Cortex of kidney (tissue), 1 donor: Measurements from ENCODE around the gene TARS1.

Experiments used
- DNase-seq: peaks from one replicate; lab custom pipeline; 2025; lab: John Stamatoyannopoulos, UW

Gene TARS1

DNA sequence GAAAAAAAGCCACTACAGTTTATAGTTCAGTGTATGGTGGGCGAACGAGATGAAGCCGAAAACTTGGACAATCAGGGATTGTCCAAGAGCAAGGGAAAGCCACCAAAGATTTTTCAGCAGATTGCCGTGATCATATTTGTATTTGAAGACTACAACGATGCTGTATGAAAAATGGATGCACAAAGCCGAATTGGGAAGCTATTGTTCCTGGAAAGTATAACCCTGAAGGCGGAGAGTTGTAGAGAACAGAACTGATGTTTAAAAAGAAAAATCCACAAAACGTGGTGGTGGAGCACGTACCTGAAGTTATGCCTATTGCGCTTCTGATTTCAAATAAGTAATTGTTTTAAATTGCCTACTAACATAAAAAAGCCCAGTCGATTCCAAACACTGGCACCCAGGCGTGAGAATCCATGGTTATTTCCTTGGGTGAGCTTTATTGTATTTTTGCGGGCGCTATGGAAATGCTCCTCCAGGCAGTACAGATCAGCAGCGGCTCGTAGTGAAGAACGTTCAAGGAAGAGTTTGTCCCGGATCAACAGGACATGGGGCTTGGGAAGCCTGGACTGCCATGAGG is 772 bp upstream of the TARS1 start:
- no peak for DNase-seq

DNA sequence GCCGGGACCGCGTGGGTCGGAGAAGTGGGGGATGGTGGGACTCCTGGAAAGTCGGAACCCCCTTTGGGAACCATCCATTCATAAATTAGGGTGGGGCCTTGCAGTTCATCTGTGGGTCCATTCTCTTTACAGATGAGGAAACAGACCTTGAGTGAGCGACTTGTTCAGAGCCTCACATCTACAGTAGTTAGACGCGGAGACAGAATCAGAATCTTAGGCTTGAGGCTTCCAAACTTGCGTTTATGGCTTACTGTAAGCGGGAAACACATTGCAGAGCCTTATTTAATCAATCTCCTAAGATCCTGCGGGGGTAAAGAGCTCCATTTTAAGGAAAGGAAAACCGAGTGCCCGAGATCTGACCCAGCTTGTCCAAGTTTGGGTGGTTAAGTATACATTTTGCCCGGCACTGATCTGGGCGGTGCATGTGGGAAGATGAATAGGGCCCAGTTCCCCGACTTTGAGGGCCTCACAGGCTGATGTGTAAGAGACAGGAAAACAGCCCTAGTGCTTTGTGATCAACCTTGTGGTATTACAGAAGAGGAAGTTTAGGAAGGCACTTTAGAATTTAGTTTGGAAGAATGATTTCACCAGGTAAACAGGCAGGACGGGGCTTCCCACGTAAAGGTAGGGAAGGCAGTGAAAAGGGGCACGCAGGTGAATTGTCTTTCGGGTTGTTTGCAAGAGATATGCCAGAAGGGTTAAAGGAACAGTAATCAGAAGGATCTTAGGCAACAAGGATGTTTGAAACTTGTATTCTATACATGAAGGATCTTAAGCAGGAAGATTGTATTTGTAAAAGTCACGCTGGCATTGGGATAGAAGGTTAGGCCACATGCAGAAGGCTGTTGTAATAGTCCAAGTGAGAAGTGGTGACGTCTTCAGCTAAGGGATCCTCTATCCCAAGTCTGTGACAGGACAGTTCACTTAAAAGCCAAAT is 744 bp downstream of the TARS1 start:
- no peak for DNase-seq

DNA sequence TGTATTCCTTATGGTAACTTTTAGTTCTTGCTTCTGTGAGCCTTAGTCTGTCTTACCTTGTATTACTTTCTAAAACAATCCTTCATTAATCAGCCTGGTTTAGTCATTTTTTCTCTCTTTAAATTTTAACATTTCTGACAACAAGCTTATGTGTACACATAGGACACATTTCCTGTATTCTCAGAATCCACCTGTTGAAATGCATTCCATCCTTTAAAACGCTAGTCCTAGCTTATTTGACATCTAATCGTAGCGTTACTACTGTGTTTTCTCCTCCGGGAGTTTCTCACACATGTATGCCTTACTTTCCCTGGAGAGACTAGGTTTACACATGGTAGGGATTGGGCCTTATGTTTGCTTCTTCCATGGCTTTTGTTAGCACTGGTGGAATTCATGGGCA is 3.8 kb downstream of the TARS1 start:
- DNase-seq: no peak

DNA sequence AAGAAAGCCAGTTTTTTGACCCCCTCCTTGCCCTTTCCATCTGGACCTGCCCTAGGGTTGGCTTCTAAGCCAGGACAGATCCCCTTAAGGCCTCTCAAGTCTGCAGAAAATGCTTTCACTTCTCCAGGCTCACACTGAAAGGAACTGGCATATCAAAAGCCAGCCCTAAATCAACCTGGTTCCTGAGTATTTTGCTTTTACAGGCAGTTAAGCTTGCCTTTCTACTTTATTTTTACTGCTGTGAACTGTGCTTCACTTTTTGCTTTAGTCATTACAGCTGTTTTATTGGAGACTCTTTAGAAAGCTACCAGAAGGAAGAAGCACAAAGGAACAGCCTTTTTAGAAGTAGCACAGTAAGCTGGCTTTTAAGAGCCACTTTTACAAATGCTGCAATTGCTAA is 5.0 kb downstream of the TARS1 start:
- no peak for DNase-seq

DNA sequence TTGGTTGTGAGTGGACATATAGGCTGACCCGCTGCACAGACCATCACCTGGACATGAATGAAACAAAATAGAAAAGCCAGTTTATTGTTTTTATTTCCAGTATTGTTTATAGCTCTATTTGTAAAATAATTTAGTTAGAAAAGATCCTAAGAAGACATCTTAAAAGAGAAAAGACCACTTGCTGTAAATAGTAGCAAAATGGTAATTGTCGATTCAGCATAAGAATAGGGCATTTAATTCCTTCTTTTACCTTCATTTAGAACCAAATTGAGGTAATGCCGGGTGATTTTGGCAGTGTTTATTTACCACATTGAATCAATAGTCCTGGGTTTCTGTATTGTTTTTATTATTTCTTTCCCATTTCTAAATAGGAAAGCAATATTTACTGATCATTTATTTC is 7.4 kb downstream of the TARS1 start:
- no peak for DNase-seq

DNA sequence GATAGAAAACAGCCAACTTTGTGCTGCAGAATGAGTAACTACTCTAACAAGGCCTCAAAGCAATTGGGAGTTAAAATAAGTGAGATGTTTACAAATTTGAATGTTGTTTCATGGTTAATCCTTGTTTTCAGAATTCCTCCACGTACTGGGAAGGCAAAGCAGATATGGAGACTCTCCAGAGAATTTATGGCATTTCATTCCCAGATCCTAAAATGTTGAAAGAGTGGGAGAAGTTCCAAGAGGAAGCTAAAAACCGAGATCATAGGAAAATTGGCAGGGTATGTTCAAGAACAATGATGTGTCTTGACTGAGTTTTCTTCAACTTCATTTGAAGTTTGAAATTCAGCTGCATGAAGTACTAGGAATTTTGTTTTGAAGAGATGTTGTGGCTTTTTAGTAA is 16.4 kb downstream of the TARS1 start:
- no peak for DNase-seq

DNA sequence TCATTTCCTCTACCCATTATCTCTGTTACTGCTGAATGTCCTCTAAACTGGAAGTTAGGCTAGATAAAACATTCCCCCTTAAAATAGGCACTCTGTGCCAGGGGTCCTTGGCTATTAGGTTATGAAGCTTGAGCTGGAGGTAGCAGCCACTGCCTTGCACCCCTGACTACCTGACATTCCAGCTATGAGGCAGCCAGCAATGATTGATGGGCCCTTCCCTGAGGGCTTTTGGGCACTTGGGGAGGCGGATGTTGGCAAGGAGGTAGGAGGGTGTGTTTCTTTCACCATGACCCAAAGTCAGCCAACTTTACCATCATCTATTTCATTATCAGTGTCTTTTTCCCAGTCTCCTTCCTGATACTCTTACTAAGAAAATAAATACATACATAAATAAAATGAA is 17.1 kb downstream of the TARS1 start:
- DNase-seq: no peak

DNA sequence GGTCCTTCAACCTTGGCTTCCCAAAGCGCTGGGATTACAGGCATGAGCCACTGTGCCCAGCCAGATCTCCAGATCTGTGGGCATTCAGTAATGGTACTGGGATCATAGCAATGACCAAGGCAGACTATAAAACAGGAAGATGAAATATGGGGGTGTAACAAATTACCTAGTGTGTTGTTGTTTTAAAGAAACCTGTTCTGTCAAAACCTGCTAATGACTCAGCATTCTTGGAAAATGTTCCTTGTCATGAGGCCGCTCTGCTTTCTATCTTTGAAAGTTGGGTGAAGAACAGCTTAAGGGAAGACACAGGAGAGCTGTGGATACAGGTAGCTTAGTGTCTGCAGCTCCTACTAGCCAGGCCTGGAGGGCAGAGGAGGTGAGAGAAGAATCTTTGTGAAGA is 19.4 kb downstream of the TARS1 start:
- DNase-seq: no peak

DNA sequence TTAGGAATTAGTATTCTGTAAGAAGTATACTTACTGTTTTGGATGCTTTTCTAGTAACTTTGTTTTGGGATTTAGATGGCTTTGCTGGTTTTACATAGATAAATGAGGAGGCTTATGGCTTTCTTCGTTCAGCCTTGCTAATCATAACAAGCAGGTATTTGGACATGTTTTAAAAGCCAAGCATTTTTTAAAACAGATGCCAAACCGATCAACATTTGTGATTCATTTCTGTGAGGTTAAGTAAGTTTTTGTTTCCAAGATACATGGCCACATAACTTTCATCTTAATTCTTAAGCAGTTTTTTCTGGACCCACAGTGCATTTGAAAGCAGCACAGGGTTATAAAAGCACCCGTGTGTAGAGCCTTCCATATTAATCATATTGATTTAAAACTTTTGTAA is 21.7 kb downstream of the TARS1 start:
- DNase-seq: no peak

DNA sequence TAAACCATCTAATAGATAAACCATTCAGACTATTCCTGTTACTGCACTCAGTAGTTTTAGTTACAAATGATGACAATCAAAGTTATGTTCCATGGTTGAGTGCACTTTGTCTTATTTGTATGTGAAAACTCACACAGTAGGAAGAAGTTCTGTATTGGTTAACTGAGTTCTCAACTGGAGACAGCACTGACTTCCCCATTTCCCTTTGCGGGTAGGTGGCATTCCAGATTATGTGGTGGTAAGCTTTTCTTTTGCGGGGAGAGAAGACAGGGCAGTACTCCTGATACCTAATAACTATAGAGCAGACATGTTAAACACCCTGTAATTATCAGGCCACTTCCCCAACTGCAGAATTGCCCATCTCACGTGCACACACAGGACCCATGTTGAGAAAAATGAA is 24.4 kb downstream of the TARS1 start:
- no peak for DNase-seq

- DNase-seq: no peak
Measured at GRCh38 chr5:33468775-33469435, 28.1 kb downstream of the TARS1 start.

GRCh38 chr5:33470544-33470943 is 29.8 kb downstream of the TARS1 start:
- DNase-seq: no peak

GRCh38 chr5:33472805-33473409 is 32.1 kb downstream of the TARS1 start:
- no peak for DNase-seq

GRCh38 chr5:33474004-33474403 is 33.2 kb downstream of the TARS1 start:
- no peak for DNase-seq

DNA sequence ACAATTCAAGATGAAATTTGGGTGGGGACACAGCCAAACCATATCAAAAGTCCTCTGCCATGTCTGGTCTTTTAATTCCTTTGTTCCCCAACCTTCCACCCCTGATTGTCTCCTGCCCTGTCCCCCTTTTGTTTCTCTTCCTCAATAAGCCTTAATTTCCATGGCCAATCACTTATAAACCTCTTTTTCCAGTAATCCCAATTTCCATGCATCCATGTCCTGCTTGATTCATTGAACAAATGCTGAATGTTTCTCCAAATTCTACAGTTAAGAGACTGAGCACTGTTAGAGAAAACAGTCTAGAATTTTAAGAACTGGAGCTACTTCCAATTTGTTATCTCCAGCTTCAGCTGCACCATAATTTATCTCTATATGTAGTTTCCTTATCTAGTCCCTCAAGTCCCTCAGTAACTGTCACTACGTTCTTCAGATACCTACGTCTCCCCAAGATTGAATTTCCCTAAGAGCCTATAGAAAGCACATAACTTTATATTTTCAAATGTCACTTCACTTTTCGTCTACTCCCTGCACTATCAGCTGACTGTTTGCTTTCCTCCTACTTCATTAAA is 34.2 kb downstream of the TARS1 start:
- no peak for DNase-seq

DNA sequence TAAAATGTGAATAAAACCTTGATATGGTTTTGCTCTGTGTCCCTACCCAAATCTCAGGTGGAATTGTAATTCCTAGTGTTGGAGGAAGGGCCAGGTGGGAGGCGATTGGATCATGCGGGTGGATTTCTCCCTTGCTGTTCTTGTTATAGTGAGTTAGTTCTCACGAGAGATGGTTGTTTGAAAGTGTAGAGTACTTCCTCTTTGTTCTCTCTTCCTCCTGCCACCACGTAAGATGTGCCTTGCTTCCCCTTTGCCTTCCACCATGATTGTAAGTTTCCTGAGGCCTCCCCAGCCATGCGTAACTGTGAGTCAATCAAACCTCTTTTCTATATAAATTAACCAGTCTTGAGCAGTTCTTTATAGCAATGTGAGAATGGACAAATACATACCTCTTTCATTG is 34.9 kb downstream of the TARS1 start:
- DNase-seq: no peak

DNA sequence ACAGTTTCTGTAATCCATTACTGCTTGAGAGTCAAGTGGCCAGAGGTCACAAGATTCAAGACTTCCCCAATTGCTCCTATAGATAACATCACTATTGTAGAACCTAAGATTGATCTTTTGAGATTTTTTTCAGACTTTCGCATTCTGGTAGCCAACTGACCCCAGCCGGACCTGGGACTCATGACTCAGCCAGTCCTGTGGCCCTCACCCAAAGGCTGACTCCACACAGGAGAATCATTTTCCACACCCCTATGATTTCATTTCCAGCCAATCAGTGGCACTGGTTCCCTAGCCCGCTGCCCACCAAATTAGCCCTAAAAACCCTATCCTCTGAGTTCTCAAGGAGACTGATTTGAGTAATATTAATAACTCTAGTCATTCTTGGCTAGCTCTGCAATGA is 36.2 kb downstream of the TARS1 start:
- DNase-seq: no peak

- DNase-seq: no peak
Measured at GRCh38 chr5:33477816-33478215, 37.1 kb downstream of the TARS1 start.

DNA sequence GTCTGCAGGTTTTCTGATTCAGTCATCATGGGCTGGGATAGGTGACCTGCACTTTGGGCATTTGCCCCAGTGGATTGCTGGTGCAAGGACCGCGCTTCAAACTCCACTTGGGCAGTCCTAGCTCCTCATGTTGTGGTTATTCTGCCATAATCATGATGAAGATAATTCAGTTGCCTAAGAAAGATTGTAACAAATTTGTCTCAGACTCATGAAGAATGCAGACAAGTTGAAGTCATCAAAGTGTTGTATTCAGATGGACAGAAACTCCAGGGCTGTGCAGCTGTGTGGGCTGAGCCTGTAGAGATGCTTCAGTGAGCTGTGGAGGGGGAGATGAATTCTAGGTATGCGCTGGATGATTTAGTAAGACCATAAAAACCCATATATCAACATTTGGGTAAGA is 38.5 kb downstream of the TARS1 start:
- no peak for DNase-seq

DNA sequence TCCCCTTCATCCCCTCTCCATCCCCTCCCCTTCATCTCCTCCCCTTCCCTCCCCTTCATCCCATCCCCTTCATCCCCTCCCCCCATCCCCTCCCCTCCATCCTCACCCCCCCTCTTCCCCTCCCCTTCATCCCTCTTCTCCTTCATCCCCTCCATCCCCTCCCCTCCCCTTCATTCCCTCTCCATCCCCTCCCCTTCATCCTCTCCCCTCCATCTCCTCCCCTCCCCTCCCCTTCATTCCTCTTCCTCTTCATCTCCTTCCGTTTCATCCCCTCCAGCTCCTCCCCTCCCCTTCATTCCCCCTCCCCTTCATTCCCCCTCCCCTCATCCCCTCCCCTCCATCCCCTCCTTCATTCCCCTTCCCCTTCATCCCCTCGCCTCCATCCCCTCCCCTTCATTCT is 40.1 kb downstream of the TARS1 start:
- DNase-seq: no peak

DNA sequence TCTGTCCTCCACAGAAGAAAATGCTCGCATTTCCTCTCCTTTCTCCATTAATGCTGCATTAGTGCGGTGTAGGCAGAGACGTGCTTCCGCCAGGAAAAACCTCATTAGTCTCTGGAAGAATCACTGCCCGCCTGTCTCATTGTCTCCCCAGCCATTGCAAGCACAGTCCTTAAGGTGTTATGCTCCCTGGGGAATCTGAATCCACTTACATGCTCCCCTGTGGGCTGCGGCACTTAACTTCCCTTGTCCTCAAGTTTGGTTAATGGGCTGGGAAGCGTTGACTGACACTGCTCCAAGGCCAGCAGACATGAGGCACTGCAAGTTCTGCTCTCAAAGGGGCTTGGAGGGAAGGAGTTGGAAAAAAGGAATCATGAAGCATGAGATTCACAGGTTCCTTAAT is 41.6 kb downstream of the TARS1 start:
- no peak for DNase-seq

DNA sequence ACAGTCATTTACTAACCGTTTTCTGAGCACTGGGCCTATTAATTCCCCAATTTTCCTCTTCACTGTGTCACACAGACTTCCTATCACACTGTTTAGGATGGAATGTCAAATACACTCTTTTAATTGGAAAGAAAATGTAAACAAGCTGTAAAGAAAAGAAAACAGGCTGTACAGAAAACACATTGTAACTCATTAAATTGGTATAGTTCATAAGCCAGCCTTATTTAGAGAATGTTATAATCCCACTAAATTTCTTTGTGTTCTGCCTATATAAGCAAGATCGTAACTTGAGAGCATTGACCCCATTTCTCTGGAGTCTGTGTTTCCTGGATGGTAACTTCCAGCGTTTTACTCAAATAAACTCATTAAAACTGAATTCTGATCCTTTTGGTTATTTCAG is 46.5 kb downstream of the TARS1 start:
- no peak for DNase-seq
